Kasumi-1 (cell line): ENCODE results near the gene DCBLD1.

Experiments used
- DNase-seq, 2 experiments: peaks; one replicate each; lab custom pipeline; 2025; lab: John Stamatoyannopoulos, UW

Gene DCBLD1

DNA sequence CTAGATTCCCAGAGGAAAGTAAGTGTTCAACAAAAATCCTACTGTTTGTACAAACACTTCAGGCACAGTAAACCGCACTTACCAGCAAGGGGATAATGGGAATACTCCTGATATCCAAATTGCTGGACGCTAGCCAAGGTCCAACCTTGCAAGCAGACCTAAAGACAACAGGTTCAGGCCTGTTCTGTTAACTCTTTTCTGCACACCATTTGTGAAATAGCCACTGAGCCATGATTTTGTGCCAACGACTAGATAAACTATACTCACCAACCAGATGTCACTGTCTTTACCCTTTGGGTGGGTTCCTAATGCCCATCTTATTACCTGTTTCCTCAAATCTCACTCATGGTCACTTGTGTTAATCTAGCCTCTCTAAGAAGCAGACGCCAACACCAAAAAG, 76.3 kb downstream of the DCBLD1 start:
- DNase-seq: no peak

DNA sequence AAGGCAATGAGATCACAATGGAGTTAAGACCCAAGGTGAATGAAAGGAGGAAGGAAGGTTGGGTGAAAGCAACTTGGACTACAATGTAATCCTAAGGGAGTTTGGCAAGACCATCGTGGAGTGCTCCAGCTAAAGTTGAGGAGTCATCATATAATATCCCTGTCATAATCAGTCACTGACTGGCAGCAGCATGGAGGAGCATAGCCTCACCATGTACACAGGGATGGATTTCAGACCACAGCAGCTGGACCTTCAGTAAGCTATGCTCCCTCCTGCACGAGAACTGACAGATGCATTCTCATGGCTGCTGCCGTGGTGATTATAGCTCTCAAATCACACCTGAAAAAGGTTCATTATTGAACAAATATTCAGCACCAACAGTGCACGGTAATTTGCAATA, 76.8 kb downstream of the DCBLD1 start:
- DNase-seq: no peak

DNA sequence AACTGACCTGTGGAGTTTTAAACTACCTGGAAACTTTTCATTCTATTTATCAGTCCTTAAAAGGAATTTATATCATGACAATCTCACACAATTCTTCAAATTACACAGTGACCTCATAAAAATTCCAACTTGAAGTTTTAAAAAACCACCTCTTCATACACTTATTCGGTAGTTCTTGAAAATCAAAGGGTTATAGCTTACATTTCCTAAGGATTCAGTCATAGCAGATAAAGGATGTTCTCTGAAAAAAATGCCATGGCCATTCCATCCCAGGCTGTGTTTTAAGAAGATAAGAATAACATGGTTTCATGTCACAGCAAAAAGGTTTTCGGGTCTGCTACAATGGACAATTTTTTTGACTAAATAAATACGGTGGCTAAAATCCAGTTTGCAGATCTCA, 78.7 kb downstream of the DCBLD1 start:
- no peak for DNase-seq

DNA sequence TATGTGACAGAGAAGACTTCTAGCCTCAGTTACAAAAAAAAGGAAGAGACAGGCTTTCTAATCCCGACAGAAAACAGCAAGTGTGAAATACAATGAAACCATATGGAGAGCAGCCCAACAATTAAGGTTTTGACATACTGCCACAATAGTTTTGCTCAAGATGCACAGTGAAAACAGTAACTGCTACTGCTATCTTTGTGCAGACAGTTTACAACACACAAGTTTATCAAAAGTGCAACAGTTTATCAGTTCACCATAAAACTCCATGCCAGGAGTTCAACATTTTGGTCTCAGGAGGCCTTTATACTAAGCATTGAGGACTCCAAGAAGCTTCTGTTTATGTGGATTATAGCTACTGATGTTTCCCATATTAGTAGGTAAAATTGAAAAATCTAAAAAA, 82.2 kb downstream of the DCBLD1 start:
- DNase-seq: no peak

DNA sequence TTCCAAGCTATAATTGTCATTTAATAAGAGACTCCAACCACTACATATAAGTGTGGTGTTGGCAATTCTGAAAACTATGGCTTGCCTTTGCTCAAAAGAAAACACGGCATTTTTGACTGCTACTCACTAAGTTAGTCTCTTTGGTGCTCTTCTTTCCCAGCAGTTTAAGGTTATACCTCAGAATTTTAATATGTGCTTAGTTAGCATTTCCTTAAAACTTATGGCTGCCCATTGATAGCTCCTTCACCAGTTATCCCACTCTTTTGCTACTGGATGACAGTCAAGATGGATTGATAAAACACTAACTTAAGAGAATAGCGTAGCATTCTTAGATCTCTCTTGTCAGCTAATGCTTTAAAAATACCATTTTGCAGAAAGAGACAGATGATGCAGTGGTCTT, 85.8 kb downstream of the DCBLD1 start:
- DNase-seq: no peak

DNA sequence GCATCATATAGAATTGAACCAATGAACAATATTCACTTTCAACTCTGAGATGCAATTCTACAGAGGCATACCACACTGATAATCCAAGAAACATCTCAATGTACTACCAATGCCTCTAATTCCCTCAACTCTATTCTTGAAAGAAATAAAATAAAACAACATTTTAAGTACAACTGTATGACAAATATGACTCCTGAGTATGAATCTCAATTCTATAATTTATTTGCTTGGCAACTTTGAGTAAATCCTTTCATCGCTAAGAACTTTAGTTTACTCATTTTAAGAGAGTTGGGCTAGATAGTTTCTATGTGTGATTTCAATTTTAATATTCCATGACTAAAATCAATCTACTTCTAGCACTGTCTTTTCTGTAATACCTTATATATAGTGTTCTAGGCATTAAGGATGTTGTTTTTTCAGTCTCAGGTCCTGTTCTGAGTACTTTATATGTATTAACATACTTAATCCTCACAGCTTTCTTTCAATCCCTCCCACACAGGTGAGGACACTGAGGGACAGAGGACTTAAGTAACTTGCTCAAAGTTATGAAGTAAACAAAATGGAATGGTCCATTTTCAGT, 86.4 kb downstream of the DCBLD1 start:
- DNase-seq: no peak

DNA sequence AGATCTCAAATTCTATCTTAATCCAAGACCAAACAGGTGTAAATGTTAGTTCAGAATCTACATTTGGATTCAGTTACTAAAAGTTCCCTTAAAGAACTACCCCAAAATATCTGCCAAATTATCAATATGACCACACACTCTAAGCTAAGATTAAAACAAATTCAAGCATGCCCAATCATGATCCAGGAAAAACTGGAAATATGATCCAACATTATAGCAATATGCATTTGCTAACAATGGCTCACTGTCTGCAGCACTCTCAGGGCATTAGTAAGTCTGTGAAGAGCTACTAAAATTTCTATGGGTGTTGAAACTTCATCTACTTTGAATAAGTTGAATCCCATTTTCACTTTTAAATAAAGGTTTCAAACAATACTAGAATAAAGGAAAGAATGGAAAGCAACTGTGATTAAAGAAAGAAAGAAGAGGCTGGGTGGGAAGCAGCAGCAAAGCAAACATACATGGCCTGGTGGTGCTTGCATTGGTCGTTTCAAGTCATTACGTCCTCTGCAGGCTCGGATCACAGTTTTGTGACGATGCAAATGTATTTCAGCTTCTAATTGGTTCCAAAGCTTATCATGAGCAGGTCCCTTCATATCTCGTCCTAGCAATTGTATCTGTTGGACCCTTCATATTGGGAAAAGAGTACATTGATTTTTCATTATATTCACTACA, 90.7 kb downstream of the DCBLD1 start:
- no peak for DNase-seq

DNA sequence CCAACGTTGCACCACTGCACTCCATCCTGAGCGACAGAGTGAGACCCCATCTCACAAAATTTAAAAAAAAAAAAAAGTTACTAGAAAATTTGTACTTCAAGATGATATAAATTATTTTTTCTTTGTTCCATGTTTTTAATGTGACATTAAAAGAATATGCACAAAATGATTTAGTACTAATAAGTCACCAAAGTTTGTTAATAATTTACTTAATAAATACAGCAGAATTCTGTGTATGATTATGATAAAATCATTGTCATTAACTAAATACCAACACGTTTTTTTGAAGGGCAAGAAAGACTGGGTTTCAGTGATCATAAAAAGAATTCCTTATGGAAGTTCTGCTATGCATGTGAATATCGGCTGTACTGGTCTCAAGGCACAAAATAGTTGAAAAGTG, 91.7 kb downstream of the DCBLD1 start:
- no peak for DNase-seq

DNA sequence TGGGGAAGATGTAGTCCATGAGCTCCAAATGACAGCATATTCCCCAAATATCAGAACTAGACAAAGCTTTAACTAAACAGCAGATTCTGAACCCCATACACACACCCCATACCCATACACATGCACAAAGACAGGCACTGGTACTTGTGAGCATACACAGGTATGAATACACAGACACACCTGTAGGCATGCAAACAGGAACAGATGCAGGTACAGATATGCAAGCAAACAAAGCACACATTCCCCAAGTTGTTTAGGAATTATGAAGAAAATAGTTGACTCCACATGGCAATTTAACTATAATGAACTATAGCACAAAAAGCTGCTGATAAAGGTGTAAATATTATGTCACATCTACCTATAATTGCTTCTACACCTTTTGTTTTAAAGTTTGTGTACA, 103.2 kb downstream of the DCBLD1 start:
- no peak for DNase-seq

DNA sequence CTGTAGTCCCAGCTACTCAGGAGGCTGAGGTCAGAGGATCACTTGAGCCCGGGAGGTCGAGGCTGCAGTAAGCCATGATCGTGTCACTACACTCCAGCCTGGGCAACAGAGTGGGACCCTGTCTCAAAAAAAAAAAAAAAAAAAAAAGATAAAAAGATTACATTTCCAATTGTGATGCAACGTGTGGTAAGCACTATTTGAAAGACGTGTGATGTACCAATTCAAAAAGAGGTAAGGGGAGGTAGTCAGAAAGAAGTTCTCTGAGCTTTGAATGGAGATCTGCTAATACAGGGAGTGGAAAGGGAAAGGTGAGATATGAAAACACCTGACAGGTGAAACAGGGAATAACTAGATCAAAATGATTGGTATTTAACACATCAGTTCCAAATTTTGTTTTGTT, 108.0 kb downstream of the DCBLD1 start:
- no peak for DNase-seq

DNA sequence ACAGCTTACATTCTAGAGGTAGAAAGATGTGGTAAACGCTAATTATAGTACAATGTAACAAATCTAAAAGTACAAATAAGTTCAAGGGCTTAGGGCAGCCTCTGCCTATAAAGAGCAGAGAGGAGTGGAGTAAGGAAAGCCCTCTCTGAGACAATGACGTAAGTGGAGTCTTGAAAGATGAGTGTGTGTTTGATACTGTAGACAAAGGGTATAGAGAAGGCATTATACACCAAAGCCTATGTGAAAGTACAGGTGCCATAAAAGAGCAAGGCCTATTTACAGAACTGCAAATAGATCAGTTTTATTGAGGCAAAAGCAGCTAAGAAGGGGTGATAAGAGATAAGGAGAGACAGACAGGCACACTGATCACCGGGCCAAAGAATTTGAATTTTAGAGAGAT, 108.9 kb downstream of the DCBLD1 start:
- no peak for DNase-seq

DNA sequence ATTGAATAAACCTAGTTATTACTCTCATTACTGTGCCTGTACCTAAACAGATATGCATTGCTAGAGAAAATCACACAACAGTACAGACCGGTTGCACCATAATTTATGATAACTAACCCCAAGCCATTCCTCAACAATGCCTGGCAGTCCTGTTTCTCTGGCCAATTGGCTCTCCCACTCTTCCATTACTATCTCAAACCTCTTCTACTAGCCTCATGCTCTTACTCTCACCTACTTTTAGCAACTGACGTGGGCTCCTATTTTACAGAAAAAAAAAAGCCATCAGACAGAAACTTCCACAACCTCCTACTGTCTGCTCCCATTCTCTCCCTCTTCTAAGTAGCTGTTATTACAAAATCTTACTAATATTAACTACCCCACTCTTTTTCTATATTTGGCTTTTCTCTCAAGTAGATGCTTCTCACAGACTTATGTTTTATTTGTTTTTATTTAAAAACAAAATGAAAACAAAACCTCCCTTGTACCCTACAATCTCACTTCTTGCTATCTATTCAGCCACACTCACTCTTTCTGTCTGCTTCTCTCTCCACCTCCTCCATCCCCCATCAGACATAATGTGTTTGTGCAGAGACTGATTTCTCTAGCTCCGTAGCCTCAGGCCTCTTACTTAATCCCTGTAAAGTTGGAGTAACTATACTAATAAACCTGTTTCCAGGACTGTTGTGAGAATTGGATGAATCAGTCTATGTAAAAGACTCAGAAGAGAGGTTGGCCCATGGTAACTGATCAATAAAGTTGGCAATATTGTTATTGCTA, 110.7 kb downstream of the DCBLD1 start:
- no peak for DNase-seq

DNA sequence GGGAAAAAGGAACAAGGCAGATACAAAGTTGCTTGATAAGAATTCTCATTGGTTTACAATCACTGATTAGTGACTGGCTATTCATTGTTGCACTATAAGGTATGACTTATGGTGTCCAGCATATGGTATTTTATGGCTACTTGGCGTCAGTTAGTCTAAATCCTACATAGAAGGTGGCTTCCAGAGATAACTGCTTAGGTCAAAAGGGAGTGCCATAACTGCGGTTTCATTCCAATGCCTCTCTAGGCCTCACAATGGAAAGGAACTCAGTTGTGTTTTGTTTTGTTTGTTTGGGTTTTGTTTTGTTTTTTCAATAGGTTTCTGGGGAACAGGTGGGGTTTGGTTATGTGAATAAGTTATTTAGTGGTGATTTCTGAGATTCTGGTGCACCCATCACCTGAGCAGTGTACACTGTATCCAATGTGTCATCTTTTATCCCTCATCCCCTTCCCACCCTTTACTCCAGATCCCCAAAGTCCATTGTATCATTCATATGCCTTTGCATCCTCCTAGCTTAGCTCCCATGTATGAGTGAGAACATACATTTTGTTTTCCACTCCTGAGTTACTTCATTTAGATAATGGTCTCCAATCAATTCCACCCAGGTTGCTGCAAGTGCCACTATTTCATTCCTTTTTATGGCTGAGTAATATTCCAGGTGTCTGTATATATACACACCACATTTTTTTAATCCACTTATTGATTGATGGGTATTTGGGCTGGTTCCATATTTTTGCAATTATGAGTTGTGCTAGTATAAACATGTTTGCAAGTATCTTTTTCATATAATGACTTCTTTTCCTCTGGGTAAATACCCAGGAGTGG, 112.8 kb downstream of the DCBLD1 start:
- DNase-seq: no peak

DNA sequence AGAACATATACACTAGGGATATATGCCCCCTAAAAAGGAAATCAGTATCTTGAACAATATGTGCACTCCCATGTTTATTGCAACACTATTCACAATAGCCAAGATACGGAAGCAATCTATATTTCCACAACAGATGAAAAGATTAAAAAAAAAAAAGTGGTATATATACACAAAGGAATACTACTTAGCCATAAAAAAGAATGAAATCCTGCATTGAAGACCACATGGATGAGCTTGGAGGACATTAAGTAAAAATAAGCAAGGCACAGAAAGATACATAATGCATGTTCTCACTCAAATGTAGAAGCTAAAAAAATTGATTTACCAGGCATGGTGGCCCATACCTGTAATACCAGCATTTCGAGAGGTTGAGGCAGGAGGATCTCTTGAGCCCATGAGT, 115.3 kb downstream of the DCBLD1 start:
- DNase-seq: no peak
